ENCODE results near the gene LY6G5B. TPM values are rescaled to one million over a fixed set of nuclear protein-coding genes. Genes with fewer than 3 reads are reported as not detected.

LY6G5B gene
- total RNA-seq, 1 donor: 4.5 TPM

GRCh38 chr6:31666337-31666965, 3.3 kb upstream of the LY6G5B start:
- no peak for TF ChIP-seq CTCF (IDR thresholded peaks at IDR 0.05; ENCODE audit: insufficient read depth, low read length)
- peak overlapping the region; percentile 94 for H3K4me3 ChIP-seq (ENCODE audit: low read depth, low read length)
- DNase-seq (ENCODE audit: low read depth): no peak

GRCh38 chr6:31676322-31676903, 6.6 kb downstream of the LY6G5B start:
- no peak for DNase-seq (ENCODE audit: low read depth)
- TF ChIP-seq CTCF (IDR thresholded peaks at IDR 0.05; ENCODE audit: insufficient read depth, low read length): no peak
- H3K4me3 ChIP-seq (ENCODE audit: low read depth, low read length): no peak overlapping the region

GRCh38 chr6:31676904-31677303, 7.1 kb downstream of the LY6G5B start:
- no peak overlapping the region for H3K4me3 ChIP-seq (ENCODE audit: low read depth, low read length)
- no peak for TF ChIP-seq CTCF (IDR thresholded peaks at IDR 0.05; ENCODE audit: insufficient read depth, low read length)
- no peak for DNase-seq (ENCODE audit: low read depth)

GRCh38 chr6:31677955-31678354, 8.2 kb downstream of the LY6G5B start:
- H3K4me3 ChIP-seq (ENCODE audit: low read depth, low read length): no peak overlapping the region
- no peak for DNase-seq (ENCODE audit: low read depth)

GRCh38 chr6:31680226-31681134, 10.7 kb downstream of the LY6G5B start, which contains the start of gene LY6G5C:
Gene LY6G5C (minus strand): TSS chr6:31681067. CDS start chr6:31680373, 694 bp downstream.
- H3K4me3 ChIP-seq (ENCODE audit: low read depth, low read length): peak within 1 kb of the TSS; percentile 60
- TF ChIP-seq CTCF (IDR thresholded peaks at IDR 0.05; ENCODE audit: insufficient read depth, low read length): peak; percentile 85
- DNase-seq (ENCODE audit: low read depth): peak; percentile 92

More at GRCh38 chr6:31677955-31678354, 8.2 kb downstream of the LY6G5B start:
- TF ChIP-seq CTCF (IDR thresholded peaks at IDR 0.05; ENCODE audit: insufficient read depth, low read length): no peak

GRCh38 chr6:31681135-31681671, 11.4 kb downstream of the LY6G5B start:
- peak; percentile 24 for DNase-seq (ENCODE audit: low read depth)
- peak; percentile 20 for TF ChIP-seq CTCF (IDR thresholded peaks at IDR 0.05; ENCODE audit: insufficient read depth, low read length)

More at GRCh38 chr6:31681135-31681671, 11.4 kb downstream of the LY6G5B start:
- H3K4me3 ChIP-seq (ENCODE audit: low read depth, low read length): peak overlapping the region; percentile 60

Data from fibroblast of the aortic adventitia (primary cell).